ENCODE data around the gene MAPRE3. TPM values are rescaled to one million over a fixed set of nuclear protein-coding genes. Genes with fewer than 3 reads are reported as not detected.
"Not testable (repeated sequence)": the region's sequence is repeated elsewhere in the genome, so short reads cannot be mapped to it uniquely, and the experiment has no call there.

Gene MAPRE3
- total RNA-seq, 2 experiments from 2014 or later: 1.6 to 1.7 TPM

DNA sequence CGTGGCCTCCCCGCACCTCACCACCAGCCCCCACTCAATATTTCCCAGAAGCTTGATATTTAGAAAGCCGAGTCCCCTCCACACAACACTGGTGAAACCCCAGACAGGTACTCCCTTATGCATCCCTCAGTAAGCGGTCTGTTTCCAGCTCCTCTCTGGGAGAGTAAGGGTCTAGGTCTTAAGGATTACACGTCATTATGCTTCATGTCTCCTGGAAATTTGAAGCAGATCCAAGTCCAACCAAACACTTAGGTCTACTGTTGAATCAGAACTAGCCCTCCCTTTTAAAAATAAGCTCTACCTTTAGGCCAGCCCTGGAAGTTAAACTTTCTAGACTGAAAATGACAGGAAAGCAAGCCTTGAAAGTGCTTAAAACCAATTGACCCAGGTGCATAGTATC lies 102.5 kb downstream of the MAPRE3 start:
- Mint-ChIP-seq H3K9me3 (no peaks in the 10 kb centered on the region), H3K36me3 (ENCODE audit: low read depth) (peaks cover 23% of the 10 kb centered on the region), H3K27ac (peak overlapping the region; percentile 92), H3K4me1 (ENCODE audit: low read depth) (peaks cover 70% of the 10 kb centered on the region), H3K27me3 (no peaks in the 10 kb centered on the region), H3K4me3 (peak overlapping the region; percentile 81)
- ChIA-PET CTCF (interaction anchor here (1.0 to 4.9 kb wide), 3 partner anchors 9 to 207 kb away, joined by 3 to 32 read pairs (median 26); partner anchors contain the start of gene AGBL5), POLR2A (interaction anchor here (0.8 to 5.3 kb wide), 4 partner anchors 10 to 139 kb away, joined by 3 to 40 read pairs (median 16); partner anchors contain the start of genes ATRAID and SLC5A6)
- intact Hi-C loops (cut with micrococcal nuclease): no loop called here
- no peak for ATAC-seq
- TF ChIP-seq, protein P1, sequence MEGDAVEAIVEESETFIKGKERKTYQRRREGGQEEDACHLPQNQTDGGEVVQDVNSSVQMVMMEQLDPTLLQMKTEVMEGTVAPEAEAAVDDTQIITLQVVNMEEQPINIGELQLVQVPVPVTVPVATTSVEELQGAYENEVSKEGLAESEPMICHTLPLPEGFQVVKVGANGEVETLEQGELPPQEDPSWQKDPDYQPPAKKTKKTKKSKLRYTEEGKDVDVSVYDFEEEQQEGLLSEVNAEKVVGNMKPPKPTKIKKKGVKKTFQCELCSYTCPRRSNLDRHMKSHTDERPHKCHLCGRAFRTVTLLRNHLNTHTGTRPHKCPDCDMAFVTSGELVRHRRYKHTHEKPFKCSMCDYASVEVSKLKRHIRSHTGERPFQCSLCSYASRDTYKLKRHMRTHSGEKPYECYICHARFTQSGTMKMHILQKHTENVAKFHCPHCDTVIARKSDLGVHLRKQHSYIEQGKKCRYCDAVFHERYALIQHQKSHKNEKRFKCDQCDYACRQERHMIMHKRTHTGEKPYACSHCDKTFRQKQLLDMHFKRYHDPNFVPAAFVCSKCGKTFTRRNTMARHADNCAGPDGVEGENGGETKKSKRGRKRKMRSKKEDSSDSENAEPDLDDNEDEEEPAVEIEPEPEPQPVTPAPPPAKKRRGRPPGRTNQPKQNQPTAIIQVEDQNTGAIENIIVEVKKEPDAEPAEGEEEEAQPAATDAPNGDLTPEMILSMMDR (IDR thresholded peaks at IDR 0.05): no peak
- no peak for DNase-seq

DNA sequence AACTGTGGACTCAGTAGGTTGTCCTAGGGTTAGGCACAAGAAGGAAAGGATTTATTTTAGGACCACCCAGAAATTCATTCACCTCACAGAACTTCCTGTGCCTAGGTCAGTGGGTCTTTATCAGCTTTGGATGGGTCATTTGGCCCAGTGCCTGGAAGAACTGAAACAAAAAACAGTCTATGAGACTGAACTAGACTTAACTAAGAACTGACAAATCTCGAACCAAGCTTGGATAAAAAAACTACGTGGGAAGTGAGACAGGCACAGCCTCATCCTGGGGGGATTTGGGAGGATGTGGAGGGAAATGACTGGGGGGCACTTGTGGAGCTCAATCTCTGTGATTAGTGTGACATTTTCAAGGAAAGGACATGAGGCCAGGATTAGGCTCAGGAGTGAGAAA lies 103.3 kb downstream of the MAPRE3 start:
- POLR2A ChIA-PET: interaction anchor here (0.6 to 5.3 kb wide), 6 partner anchors 10 to 307 kb away, joined by 3 to 40 read pairs (median 6); partner anchors contain the start of genes AGBL5 and ZNF513
- Mint-ChIP-seq H3K4me3 (no peak overlapping the region), H3K9me3 (no peaks in the 10 kb centered on the region), H3K27ac (peak overlapping the region; percentile 26), H3K36me3 (ENCODE audit: low read depth) (peaks cover 17% of the 10 kb centered on the region), H3K4me1 (ENCODE audit: low read depth) (peaks cover 62% of the 10 kb centered on the region), H3K27me3 (no peaks in the 10 kb centered on the region)
- ATAC-seq: no peak
- DNase-seq: no peak
- intact Hi-C loops (cut with micrococcal nuclease): no loop called here
- TF ChIP-seq, protein P1 (IDR thresholded peaks at IDR 0.05): no peak
- CTCF ChIA-PET: interaction anchor here (0.6 to 4.9 kb wide), 6 partner anchors 8 to 1943 kb away, joined by 3 to 32 read pairs (median 4); partner anchors contain the start of genes AGBL5 and KHK

DNA sequence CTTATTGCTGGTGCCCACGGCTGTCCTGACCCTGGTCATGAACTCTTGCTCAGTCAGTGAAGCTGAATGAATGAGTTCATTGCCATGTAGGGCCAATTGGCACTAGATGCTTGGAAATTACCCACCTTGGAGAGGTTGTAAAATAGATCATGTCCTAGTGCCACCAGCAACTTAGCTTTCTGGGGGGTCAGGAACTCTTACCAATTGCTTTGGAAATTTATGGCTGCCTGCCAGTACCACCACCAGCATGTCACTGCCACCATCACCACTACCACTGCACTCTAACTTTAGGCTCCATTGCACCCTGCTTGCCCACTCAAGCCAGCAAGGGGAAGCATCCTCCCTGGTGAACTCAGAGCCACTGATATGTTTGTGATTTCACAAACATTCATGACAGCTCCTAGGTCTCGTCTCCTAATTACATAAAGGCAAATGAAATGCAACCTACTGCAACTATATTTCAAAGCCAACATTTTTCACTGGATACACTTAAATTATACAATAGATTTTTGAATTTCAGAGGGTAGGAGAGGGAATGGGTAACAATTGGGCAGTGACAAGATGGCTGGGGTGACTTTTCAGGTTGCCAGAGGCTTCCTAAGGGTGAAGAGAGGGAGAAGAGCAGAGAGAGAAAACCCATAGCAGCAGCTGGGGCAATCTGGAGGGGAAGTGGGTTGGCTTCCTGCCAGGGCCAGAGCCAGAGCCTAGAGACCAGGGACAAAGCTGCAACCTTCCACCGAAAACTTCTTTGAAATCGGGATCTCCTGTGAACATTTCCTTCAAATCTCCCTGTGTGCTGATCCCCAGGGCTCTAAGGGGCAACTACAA lies 104.5 kb downstream of the MAPRE3 start:
- H3K4me1 Mint-ChIP-seq (ENCODE audit: low read depth): peaks cover 53% of the 10 kb centered on the region
- H3K4me3 Mint-ChIP-seq: no peak overlapping the region
- no peaks in the 10 kb centered on the region for H3K27me3 Mint-ChIP-seq
- TF ChIP-seq, protein P1 (IDR thresholded peaks at IDR 0.05): no peak
- ATAC-seq (no peak), DNase-seq (peak; percentile 59)
- ChIA-PET CTCF (interaction anchor here (0.9 to 1.8 kb wide), 4 partner anchors 12 to 113 kb away, joined by 3 to 5 read pairs (median 3); partner anchors contain the start of gene KHK), POLR2A (interaction anchor here (0.9 to 5.3 kb wide), 5 partner anchors 8 to 45 kb away, joined by 3 to 40 read pairs (median 8); partner anchors contain the start of gene AGBL5)
- no peaks in the 10 kb centered on the region for H3K9me3 Mint-ChIP-seq
- peaks cover 5% of the 10 kb centered on the region for H3K36me3 Mint-ChIP-seq (ENCODE audit: low read depth)
- H3K27ac Mint-ChIP-seq: peak overlapping the region; percentile 57
- intact Hi-C loops (cut with micrococcal nuclease): no loop called here

DNA sequence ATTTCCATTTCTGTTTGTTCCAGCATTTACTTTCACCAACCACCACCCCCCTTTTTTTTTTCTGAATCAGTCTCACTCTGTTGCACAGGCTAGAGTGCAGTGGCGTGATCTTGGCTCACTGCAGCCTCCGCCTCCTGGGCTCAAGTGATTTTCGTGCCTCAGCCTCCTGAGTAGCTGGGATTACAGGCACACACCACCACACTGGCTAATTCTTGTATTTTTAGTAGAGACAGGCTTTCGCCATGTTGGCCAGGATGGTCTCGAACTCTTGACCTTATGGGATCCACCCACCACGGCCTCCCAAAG lies 105.1 kb downstream of the MAPRE3 start:
- H3K9me3 Mint-ChIP-seq; H3K36me3 Mint-ChIP-seq (ENCODE audit: low read depth); ATAC-seq; H3K27me3 Mint-ChIP-seq; intact Hi-C loops (cut with micrococcal nuclease); H3K4me3 Mint-ChIP-seq: not testable (repeated sequence)
- Mint-ChIP-seq H3K4me1 (ENCODE audit: low read depth) (peaks cover 53% of the 10 kb centered on the region), H3K27ac (peak overlapping the region; percentile 57)
- ChIA-PET CTCF (interaction anchor here (0.9 to 1.8 kb wide), 3 partner anchors 18 to 113 kb away, joined by 3 to 5 read pairs (median 3); no protein-coding TSS in a partner anchor), POLR2A (interaction anchor here (5.3 kb wide), 1 partner anchor 8 kb away, joined by 40 read pairs; no protein-coding TSS in a partner anchor)
- DNase-seq: peak; percentile 36

DNA sequence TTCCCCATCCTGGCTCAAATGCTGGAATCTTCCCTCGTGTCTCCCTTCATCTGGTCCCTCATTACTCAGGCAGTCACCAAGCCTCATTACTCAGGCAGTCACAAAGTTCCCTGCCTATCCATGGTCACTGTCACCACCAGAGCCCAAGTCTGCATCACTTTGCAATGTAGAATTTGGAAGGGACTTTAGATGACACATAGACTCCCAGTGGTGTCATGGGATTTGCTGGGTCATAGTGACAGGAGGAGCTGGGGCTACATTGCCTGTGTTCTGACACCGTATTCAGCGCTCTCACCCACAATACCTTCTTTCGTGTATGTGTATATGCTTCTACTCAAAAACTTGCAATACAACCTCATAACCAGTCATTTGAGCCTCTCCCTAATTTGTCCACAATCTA lies 105.9 kb downstream of the MAPRE3 start:
- ATAC-seq: no peak
- no peak for DNase-seq
- no peaks in the 10 kb centered on the region for H3K27me3 Mint-ChIP-seq
- peaks cover 56% of the 10 kb centered on the region for H3K4me1 Mint-ChIP-seq (ENCODE audit: low read depth)
- intact Hi-C loops (cut with micrococcal nuclease): no loop called here
- TF ChIP-seq, protein P1 (IDR thresholded peaks at IDR 0.05): no peak
- H3K4me3 Mint-ChIP-seq: no peak overlapping the region
- H3K36me3 Mint-ChIP-seq (ENCODE audit: low read depth): no peaks in the 10 kb centered on the region
- H3K27ac Mint-ChIP-seq: peak overlapping the region; percentile 44
- CTCF ChIA-PET: interaction anchor here (1.0 kb wide), 1 partner anchor 9 kb away, joined by 3 read pairs; no protein-coding TSS in a partner anchor
- POLR2A ChIA-PET: interaction anchor here (1.4 to 1.8 kb wide), 2 partner anchors 9 to 25 kb away, joined by 5 to 8 read pairs; partner anchors contain the start of gene AGBL5
- no peaks in the 10 kb centered on the region for H3K9me3 Mint-ChIP-seq

Other genes starting within 250 kb of the MAPRE3 start
- gene SLC35F6, start 206.4 kb upstream of the MAPRE3 start, total RNA-seq: 1 to 10 TPM; 4.2 to 4.6 TPM
- gene CENPA, start 184.6 kb upstream of the MAPRE3 start, total RNA-seq: 10 to 100 TPM; 32.5 to 33.6 TPM
- not detected for gene DPYSL5, start 122.5 kb upstream of the MAPRE3 start, total RNA-seq
- 10 to 100 TPM; 54.1 to 58.9 TPM for gene TMEM214, start 62.3 kb downstream of the MAPRE3 start, total RNA-seq
- 10 to 100 TPM; 12.2 to 16.4 TPM for gene AGBL5, start 81.0 kb downstream of the MAPRE3 start, total RNA-seq
- gene OST4, start 101.0 kb downstream of the MAPRE3 start, total RNA-seq: 100 to 1,000 TPM; 257 to 262 TPM
- under 1 TPM; 0.61 to 0.63 TPM for gene EMILIN1, start 108.0 kb downstream of the MAPRE3 start, total RNA-seq
- 1 to 10 TPM; 6.7 to 9.5 TPM for gene KHK, start 116.1 kb downstream of the MAPRE3 start, total RNA-seq
- 1 to 10 TPM; 3.7 to 4.3 TPM for gene CGREF1, start 148.5 kb downstream of the MAPRE3 start, total RNA-seq
- gene ABHD1, start 153.2 kb downstream of the MAPRE3 start, total RNA-seq: under 1 TPM; 0.36 to 0.50 TPM
- 10 to 100 TPM; 60.5 to 63.2 TPM for gene PREB, start 164.0 kb downstream of the MAPRE3 start, total RNA-seq
- gene PRR30, start 168.8 kb downstream of the MAPRE3 start, total RNA-seq: not detected
- not detected for gene TCF23, start 178.4 kb downstream of the MAPRE3 start, total RNA-seq
- 10 to 100 TPM; 62.6 to 65.2 TPM for gene ATRAID, start 241.4 kb downstream of the MAPRE3 start, total RNA-seq
- 10 to 100 TPM; 34.9 to 37.7 TPM for gene SLC5A6, start 241.6 kb downstream of the MAPRE3 start, total RNA-seq
- 100 to 1,000 TPM; 125 to 127 TPM for gene CAD, start 246.7 kb downstream of the MAPRE3 start, total RNA-seq

Measured in activated CD8-positive, alpha-beta T cell treated with anti-CD3 and anti-CD28 coated beads for 36 hours (primary cell).